GM21526 (cell line): ENCODE results near the gene ZNF423.
A peak's percentile ranks its signal among the peaks of the same experiment; 100 is the strongest.

ENCODE experiments used
- ATAC-seq: cut with Tn5 transposase; IDR thresholded peaks from one replicate; pipeline ENCODE4 v1.9.1; 2021; ENCODE audit warnings: moderate library complexity; ENCODE audit not compliant: unreplicated experiment, low FRiP score

ZNF423 gene

DNA sequence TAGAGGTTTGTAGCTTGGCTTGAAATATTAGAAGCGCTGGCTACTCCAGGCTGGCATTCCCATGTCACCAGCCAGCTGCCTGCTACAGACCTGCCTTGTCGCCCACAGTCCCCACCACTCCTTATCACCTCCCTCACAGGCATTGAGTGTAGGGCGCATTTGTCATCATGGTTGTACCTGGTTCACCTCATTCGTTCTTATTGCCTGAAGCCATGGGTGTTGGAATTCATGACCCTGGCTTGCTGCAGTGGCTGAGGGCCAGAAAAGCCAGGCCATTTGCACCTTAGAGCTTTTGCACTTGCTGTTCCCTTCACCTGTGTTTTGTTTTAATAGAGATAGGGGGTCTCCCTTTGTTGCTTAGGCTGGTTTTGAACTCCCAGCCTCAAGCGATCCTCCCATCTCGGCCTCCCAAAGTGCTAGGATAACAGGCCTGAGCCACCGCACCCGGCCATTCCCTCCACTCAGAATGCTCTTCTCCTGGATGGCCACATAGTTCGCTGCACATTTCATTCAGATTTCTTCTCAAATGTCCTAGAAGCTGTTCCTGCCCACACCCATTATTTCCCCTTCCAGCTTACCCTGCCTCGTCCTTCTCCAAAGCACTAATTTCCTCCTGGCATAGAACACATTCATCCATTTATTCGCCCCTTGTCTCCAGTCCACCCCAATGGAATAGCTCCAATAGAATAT is 384.7 kb downstream of the ZNF423 start:
- ATAC-seq = no peak

DNA sequence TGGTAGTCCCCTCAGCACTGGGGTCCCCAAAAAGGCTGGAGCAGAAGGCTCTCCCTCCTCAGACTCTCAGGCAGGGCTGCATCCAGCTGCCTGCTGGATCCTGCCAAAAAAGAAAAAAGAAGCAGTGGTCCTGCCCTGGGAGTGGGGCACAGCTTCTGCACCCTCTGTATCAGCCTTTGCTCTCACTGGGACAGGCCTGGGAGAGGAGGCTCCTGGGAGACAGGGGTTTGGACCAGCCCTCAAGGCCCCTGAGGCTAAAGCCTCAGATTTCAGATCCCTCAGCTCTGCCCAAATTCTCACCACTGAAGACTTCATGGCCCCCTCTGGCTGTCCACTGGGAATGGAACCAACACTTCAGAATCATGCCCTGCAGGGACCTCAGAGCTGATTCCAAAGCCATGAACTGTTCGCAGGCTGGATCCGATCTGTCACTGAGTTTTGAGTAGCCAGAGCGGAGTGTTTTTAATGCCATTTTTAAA is 385.4 kb downstream of the ZNF423 start:
- ATAC-seq = no peak

DNA sequence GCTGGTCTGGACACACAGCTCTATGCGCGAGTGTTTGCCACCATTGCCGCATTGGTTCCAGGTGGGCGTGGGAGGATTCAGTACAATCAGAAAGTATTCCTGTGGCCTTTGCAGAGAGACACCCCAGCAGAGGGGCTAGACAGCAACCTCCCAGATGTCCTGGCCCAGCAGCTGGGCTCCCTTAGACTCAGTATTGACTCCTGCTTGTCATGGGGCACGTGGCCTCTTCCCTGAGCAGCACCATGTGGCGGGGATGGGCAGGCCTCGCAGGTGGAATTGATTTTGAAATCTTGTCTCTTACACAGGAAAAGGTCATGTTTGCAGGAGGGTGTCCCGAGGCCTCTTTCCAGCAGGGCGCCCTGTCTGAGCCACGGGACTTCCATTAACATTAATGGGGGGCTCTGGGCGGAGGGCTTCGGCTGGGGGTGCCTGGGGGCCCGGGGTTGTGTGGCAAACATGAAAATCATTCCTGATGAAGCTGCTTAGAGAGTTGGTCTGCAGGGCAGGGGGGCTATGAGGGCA is 385.9 kb downstream of the ZNF423 start:
- no peak for ATAC-seq

DNA sequence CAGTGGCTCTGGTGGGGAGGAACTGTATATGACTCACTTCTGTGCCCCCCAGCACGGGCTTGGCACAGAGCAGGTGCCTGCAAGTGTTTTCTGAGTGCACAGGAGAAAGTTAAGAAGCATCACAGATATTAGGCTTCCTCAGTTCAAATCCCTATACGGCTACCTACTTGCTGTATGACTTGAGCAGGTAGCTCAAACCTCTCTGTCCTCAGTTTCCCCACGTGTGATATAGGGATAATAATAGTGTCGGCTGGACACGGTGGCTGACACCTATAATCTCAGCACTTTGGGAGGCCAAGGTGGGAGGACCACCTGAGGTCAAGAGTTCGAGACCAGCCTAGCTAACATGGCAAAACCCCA is 386.6 kb downstream of the ZNF423 start:
- no peak for ATAC-seq

DNA sequence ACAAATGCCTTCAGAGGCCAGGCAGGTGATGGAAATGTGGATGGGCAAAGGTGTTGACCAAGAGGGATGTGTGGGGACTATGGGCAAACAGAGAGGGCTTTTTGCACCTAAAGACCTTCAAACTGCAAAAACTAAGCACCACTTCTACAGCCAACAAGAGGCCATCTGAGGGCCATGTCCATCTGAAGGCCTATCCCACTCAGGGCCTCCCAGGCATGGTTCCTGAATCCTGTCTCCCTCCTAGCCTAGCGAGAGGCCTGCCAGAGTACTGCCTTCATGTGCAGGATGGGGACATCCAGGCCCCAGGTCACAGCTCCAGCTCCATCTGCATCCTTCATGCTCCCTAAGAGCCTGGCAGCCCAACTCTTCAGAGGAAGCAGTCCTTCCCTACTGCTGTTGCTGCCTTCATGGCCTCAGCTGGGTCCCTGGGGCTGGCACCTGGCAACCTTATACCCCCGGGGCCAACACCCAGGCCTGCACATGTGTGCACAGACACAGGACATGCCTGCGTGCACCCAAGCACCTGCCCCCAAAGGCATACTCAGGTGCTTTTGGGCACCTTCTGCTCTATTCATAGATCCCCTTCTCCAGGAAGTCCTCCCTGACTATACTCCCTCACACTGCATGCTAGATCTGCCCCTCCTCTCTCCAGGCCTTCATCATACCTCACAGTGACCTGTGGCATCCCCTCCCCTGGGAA is 387.2 kb downstream of the ZNF423 start:
- no peak for ATAC-seq

DNA sequence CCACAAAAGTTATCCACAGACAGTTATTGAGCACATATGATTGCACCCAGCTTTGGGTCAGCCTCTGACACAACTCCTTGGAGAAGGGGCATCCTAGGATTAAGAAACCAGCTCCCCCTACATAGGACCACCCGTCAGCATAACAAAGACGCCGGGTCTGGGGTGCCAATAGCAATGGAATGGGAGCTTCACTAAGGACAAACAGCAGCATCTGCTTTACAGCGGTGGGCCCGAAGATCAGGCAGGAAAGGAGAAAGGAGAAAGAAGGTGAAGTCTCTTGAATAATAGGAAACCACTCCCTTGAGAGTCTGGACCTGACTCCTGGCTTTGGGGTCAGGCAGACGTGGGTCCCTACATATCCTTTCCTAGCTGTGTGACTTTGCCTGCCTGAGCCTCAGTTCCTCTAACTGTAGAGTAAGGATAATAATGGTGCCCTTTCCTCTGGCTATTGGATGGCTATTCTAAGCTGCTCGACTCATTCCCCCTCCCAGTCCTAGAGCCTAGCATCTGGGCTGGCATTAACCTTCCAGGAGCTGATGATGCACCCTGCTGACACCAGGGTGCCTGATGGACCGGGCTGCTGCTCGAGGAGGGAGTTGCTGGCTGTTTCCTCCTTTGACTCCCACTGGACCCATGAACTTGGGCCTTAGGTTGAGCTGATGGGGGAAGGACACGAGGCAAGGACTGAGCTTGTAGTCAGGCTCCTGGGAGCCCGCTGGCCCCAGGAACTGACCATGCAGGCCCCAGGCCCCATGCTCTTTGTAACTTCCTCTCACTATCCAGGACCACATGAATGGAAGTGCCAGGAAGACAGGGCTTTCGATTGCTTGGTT is 388.2 kb downstream of the ZNF423 start:
- ATAC-seq = no peak

DNA sequence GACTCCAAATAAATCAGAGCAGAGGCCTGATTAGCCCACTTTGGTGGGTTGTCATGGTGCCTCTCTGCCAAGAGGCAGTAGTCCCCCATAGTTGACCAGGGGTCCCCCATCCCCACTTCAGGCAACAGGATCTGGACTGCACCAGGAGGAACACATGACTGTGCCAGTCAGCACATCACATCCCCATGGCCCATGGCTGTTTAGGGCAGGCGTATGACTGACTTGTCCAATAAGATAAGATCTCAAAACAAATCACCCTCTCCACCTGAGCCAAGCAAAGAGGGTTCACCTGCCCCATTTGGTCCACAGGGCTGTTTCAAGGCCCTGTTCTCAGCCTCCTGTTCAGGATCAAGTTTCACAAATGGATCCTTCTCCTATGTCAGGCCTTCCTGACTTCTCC is 389.0 kb downstream of the ZNF423 start:
- no peak for ATAC-seq

DNA sequence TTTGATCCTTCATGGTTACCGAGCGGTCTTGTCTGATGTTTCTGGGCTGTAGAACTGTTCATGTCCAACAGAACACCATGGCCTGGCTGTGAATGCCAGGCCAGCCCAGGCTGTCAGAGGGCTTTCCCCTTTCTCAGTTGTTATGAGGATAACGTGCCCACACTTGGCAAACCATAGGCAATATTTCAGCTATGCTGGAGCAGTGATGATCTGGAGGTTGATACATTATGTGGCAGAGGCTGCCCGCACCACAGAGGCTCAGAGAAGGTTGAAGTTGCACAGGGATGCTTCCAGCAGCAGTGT is 389.4 kb downstream of the ZNF423 start:
- ATAC-seq = no peak

DNA sequence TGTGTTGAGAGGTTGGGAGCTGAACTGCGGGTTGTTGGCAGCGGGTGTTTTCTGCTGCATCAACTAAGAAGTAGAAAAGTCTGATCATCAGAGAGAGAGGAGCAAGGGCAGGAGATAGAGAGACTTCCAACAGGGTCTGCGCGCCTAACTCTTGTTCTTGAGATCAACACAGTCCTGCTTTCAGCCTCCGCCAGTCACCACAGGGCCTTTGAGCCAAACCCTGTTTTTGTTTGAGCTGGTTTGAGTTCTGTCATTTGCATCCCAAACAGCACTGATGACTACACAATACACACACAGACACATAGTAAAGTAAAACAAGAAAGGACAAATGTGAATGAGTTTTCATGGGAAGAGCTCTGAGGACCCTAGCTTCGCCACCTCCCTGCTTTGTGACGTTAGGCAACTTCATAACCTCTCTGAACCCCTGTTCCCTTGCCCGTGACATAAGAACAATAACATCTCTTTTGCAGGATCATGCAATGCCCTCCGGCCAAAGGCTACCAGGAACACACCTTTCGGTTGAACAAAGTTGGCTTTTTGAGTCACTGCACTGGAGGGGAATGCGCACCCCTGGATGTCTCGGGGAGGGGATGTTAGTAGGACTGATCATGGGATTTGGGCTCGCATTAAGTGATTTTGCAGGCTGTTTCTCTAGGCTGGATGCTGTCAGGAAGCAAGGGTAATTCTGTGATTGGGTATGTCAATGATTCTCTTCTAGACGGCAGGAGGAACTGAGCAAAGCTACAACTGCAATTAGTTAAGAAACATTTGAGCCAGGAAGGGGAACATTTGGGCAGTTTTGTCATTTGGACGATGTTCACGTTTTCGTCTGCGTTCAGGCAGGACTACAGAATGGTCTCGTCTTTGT is 390.0 kb downstream of the ZNF423 start:
- ATAC-seq = no peak

DNA sequence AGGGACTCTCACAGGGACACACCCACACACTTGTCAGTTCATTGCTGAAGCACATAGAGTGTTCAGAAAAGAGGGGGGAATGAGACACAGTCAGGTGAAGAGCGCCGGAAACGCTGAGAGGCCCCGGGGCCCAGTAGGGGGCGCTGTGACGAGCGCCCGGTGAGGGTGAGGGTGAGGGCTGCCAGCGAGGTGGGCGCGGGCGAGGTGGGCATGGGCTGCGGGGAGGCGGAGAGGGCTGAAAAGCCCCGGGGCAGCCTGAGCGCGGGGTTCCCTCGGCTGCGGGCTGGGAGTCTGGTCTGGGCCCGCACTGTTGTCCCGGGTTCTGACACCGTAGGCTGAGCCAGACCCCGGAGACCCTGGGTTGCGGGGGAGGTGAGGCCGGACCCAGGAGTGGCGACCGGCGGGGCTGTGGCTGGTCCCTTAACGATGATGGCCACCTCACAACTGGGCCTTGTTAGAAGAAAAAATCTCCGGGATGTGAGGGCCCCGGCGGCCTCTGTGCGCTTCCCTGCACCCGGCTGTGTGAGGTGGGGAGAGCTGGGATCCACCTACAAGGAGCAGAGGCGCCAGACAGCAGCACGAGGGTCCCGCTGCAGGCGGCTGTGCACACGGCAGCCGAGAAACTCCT is 390.9 kb downstream of the ZNF423 start:
- ATAC-seq = no peak

DNA sequence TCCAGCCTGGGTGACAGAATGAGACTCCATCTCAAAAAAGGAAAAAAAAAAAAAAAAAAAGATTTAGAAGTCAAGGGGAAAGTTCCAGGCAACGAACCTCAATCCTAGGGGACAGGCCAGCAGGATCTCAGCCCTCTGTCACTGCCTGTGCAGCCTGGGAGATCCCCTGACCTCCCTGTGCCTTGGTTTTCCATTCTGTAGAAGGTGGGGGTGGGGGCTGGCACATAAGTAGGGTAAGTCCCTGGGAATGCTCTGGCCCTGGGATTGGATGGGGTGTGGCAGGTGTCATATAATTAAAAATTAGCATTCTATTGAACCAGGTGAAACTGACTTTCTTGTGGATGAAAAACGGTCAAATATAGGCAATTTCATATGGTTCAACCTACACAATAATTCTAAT is 391.8 kb downstream of the ZNF423 start:
- ATAC-seq = no peak

DNA sequence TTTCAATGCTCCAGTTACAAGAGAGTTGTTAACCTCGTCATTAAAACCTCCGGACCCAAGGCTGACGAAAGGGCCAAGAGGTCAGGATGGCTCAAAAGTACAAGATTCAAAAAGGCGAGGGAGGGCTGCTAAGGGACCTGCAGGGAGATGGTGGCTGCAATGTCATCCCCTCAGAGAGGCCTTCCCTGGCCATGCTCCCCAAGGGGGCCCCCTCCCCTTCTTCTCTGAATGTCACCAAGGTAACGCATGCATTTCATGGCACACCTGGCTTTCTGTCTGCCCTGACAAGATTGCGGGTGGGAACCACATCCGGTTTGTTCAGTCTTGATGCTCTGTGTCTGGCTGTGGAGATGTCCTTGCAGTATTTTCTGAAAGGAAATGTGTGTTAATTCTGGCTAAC is 392.4 kb downstream of the ZNF423 start:
- peak; percentile 84 for ATAC-seq

DNA sequence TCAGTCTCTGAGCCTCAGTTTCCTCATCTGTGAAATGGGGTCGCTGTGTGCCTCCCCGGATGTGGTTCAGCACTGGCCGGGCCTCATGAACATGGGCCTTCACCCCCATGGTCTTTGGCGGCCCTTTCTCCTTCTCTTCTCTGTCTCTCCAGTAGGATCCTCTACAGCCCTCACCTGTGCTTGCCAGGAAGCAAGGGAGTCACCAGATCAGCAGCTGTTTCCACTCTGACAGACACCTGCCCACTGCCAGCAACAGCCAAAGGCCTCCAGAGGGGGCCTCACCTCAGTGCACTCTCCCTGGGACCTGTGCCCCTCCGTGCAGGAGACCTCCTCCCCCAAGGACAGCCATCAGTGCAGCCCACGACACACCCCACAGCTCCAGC is 392.9 kb downstream of the ZNF423 start:
- ATAC-seq = no peak

DNA sequence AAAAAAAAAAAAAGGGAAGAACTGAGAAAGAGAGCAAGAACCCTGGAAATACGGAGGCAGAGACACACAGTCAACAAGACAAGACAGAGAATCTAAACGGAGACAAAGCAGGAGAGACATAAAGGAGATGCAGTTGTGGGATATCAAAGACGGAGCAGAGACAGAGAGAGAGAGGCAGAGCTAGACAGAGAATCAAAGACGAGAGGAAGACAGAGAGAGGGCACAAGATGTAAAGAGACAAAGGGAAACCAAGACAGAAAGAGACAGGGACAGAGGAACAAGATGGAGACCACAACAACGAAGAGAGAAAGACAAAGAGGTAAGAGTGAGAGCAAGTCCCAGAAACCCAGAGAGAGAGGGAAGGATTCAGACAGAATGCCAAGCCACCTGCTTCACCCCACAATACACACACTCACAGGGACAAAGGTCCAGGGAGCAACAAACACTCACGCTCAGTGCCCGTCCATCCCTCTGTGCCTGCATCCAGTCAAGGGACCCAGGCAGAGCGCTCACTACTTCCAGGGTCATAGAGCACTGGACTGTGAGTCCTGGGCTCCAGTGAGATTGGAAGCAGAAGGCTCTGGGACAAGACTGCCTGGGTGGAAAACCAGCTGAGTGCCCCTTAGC is 393.4 kb downstream of the ZNF423 start:
- no peak for ATAC-seq

DNA sequence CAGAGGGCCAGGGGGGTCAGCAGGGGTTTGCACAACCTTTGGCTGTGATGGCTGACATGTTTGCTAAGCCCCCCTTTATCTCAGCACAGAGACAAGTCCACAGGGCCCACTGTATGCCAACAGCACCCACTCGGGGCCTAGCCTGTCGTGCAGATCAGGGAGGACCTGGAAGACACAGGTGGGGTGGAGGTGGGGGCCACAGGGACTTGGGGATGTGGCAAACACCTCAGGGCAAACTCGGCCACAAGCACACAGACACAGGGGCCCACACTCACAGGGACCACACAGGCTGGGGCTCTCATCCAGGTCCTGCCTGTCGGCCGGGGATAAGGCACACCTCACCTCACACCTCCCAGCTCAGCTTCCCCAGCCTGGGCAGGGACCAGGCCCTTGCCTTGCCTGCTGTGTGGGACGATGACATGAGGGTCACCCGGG is 394.4 kb downstream of the ZNF423 start:
- no peak for ATAC-seq

DNA sequence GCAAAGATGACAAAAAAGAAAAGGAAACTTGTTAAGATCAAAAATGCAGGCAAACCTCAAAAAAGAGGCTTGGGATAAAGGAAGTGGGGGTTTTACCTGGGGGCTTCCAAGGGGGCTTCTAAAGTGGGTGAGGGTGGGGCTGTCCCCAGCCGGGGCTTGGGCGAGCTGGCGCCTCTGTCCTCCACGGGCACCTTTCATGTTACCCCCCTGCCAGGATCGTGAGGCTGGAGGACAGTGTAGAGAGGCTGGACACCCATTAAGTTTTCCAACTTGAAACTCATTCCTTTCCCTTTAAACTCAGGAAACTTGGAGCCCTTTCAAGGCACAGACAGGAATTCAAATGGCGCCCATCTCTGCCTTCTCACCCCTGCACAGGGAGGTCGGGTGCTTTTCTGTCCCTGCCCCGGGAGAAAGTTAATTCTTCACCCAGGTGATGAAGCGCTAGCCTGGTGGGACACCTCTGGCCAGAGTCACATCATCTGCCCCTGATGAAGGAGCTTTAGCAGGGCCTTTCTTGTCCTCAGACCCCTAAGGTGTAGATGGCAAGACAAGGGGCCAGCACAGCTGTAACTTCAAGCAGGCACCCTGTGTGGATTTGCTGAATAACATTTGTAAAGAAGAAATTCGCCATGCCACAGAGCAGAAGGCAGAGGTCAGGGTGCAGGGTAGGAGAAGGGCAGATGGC is 395.0 kb downstream of the ZNF423 start:
- ATAC-seq = no peak

DNA sequence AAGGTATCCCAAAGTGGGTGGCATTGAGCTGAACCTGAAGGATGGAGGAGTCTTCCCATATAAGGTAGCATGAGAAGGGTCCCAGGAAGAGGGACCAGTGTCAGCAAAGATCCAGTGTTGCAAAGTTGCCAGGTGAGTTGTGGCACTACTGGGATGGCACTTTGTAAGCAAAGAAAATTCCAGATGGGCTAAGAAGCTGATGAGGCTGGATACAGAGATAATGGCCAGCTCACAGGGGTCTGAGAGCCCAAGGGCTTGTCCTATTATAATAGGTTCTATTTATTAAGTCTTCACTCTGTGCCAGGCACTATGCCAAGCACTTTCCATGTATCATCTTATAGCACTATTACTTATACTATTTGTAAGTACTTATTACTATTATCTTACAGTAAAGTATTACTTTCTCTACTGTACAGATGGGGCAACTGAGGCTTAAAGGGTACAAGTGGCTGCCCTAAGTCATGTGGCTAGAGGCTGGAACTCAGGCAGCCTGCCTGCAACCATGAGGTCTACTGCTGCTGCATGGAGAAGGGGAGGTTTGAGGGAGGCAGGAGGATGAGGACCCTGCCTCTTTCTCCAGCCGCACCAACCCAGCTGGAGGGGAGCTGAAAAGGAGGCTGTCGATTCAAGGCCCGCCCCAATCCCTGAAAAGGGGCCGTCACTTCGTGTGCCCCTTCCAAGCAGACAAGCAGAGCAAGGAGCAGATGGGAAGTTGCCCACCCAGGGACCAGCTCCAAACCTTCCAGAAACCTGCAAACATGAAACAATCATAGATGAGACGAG is 395.8 kb downstream of the ZNF423 start:
- ATAC-seq = no peak
